CD4-positive, alpha-beta T cell (primary cell): ENCODE measurements around the gene CDK6. TPM values are rescaled to one million over a fixed set of nuclear protein-coding genes. Genes with fewer than 3 reads are reported as not detected.

Experiments
- ATAC-seq: fragments of 200-7000 bp; cut with Tn5 transposase; one replicate; pipeline ENCODE4 v1.10.0; 2022; ENCODE audit warnings: mild to moderate bottlenecking; ENCODE audit not compliant: poor library complexity
- CTCF ChIA-PET: fragments of 350-600 bp; sonication (Branson Sonifier 250); formaldehyde crosslinking; loops from one replicate; lab custom pipeline; 2021; ENCODE audit warnings: antibody characterized with exemption, inconsistent platforms; lab: Charles Lee
- POLR2A ChIA-PET: fragments of 350-600 bp; sonication (Branson Sonifier 250); formaldehyde crosslinking; loops from one replicate; lab custom pipeline; 2021; ENCODE audit warnings: antibody characterized with exemption, inconsistent platforms; lab: Charles Lee
- DNase-seq, 14 experiments: peaks; one replicate each; pipeline ENCODE4 v3.0.0-alpha.2; 2013 to 2020; ENCODE audit warnings: mixed read lengths in 2 of 14
- H3K27ac ChIP-seq, 2 donors: one replicate each; pipeline versions ENCODE4 v1.5.1 to v1.7.0; 2013; ENCODE audit warnings: low read length in 2 of 2, low read depth in 1 of 2, mild to moderate bottlenecking in 1 of 2
- H3K27me3 ChIP-seq, 2 experiments: 1 replicate in 1 of 2; 2 replicates in 1 of 2; pipeline versions ENCODE4 v1.6.1 to v1.7.0; 2013; ENCODE audit warnings: low read length in 2 of 2, control low read depth in 1 of 2, mild to moderate bottlenecking in 1 of 2, moderate library complexity in 1 of 2; ENCODE audit not compliant: insufficient read depth in 2 of 2, control insufficient read depth in 1 of 2
- H3K36me3 ChIP-seq: one replicate; pipeline ENCODE4 v1.6.1; 2013; ENCODE audit warnings: low read length, control low read depth; ENCODE audit not compliant: insufficient read depth
- H3K4me1 ChIP-seq: one replicate; pipeline ENCODE4 v1.6.1; 2013; ENCODE audit warnings: low read length, control low read depth; ENCODE audit not compliant: insufficient read depth
- H3K4me3 ChIP-seq: one replicate; pipeline ENCODE4 v1.5.1; 2013; ENCODE audit warnings: mild to moderate bottlenecking, low read length, moderate library complexity
- H3K9me3 ChIP-seq, 2 experiments: 1 replicate in 1 of 2; 2 replicates in 1 of 2; pipeline versions ENCODE4 v1.6.1 to v1.7.0; 2013; ENCODE audit warnings: low read length in 2 of 2, mild to moderate bottlenecking in 2 of 2, control low read depth in 1 of 2, moderate library complexity in 1 of 2; ENCODE audit not compliant: control insufficient read depth in 1 of 2, insufficient read depth in 1 of 2
- H3K27ac Mint-ChIP-seq: one replicate; pipeline ENCODE4 v1.8.0; 2020; ENCODE audit warnings: mixed read lengths
- H3K27me3 Mint-ChIP-seq: one replicate; pipeline ENCODE4 v1.8.0; 2021; ENCODE audit warnings: mixed read lengths
- H3K36me3 Mint-ChIP-seq: one replicate; pipeline ENCODE4 v1.8.0; 2021; ENCODE audit warnings: low read depth, mixed read lengths
- H3K4me1 Mint-ChIP-seq: one replicate; pipeline ENCODE4 v1.8.0; 2021; ENCODE audit warnings: low read depth, mixed read lengths
- H3K4me3 Mint-ChIP-seq: one replicate; pipeline ENCODE4 v1.8.0; 2020; ENCODE audit warnings: mild to moderate bottlenecking, mixed read lengths
- H3K9me3 Mint-ChIP-seq: one replicate; pipeline ENCODE4 v1.8.0; 2020; ENCODE audit warnings: mixed read lengths
- CTCF ChIP-seq: fragments of 200-600 bp; IDR thresholded peaks from one replicate; pipeline ENCODE4 v1.8.0; 2022; ENCODE audit warnings: antibody characterized with exemption, mild to moderate bottlenecking
- intact Hi-C, 2 experiments: fragments of 100-400 bp; cut with DNase I in 1 of 2; cut with micrococcal nuclease in 1 of 2; formaldehyde crosslinking; loops; one replicate each; pipeline versions ENCODE4 v1.15.1 to v1.9.0; 2023 to 2025; cut with DNase I, micrococcal nuclease
- total RNA-seq, 174 experiments: library from RNA in 2 of 174; stranded (reverse) in 2 of 174; gene quantifications; one replicate each; pipeline ENCODE4 v1.2.3 and lab custom pipeline; 2021 to 2026

The CDK6 gene
- total RNA-seq, 2 experiments from 2014 or later, result 13.0 to 13.7 TPM

GRCh38 chr7:92729172-92729571, 107.2 kb downstream of the CDK6 start:
- no peak for DNase-seq
- no peak overlapping the region for H3K27ac Mint-ChIP-seq
- no peak overlapping the region for H3K4me3 Mint-ChIP-seq
- Histone ChIP-seq H3K27ac (no peak overlapping the region), H3K4me3 (no peak overlapping the region), H3K4me1 (peaks cover 3% of the 10 kb centered on the region), H3K27me3 (no peaks in the 10 kb centered on the region), H3K36me3 (peaks cover 13% of the 10 kb centered on the region), H3K9me3 (no peaks in the 10 kb centered on the region)
- POLR2A ChIA-PET, result no interaction called here
- H3K4me1 Mint-ChIP-seq, result peaks cover 11% of the 10 kb centered on the region
- no peaks in the 10 kb centered on the region for H3K27me3 Mint-ChIP-seq
- ATAC-seq, result no peak
- TF ChIP-seq CTCF, result no peak
- H3K36me3 Mint-ChIP-seq, result peaks cover 20% of the 10 kb centered on the region
- CTCF ChIA-PET, result no interaction called here
- intact Hi-C loops, result no loop called here
- H3K9me3 Mint-ChIP-seq, result no peaks in the 10 kb centered on the region

GRCh38 chr7:92727755-92728154, 108.6 kb downstream of the CDK6 start:
- TF ChIP-seq CTCF, result no peak
- Histone ChIP-seq H3K4me3 (no peak overlapping the region), H3K27me3 (no peaks in the 10 kb centered on the region), H3K4me1 (peaks cover 3% of the 10 kb centered on the region), H3K27ac (no peak overlapping the region), H3K36me3 (peaks cover 16% of the 10 kb centered on the region), H3K9me3 (no peaks in the 10 kb centered on the region)
- intact Hi-C loops, result no loop called here
- no peaks in the 10 kb centered on the region for H3K27me3 Mint-ChIP-seq
- ATAC-seq, result no peak
- peaks cover 8% of the 10 kb centered on the region for H3K4me1 Mint-ChIP-seq
- H3K4me3 Mint-ChIP-seq, result no peak overlapping the region
- peaks cover 25% of the 10 kb centered on the region for H3K36me3 Mint-ChIP-seq
- DNase-seq, result no peak
- ChIA-PET CTCF (no interaction called here), POLR2A (interaction anchor here (0.6 kb wide), 1 partner anchor 103 kb away, joined by 3 read pairs; no protein-coding TSS in a partner anchor)
- H3K27ac Mint-ChIP-seq, result no peak overlapping the region
- H3K9me3 Mint-ChIP-seq, result no peaks in the 10 kb centered on the region

GRCh38 chr7:92725161-92725925, 111.0 kb downstream of the CDK6 start:
- intact Hi-C loops, result no loop called here
- no peak overlapping the region for H3K4me3 Mint-ChIP-seq
- no peaks in the 10 kb centered on the region for H3K27me3 Mint-ChIP-seq
- DNase-seq, result no peak
- Histone ChIP-seq H3K27ac (no peak overlapping the region), H3K9me3 (no peaks in the 10 kb centered on the region), H3K4me3 (no peak overlapping the region), H3K36me3 (peaks cover 16% of the 10 kb centered on the region), H3K4me1 (no peaks in the 10 kb centered on the region), H3K27me3 (no peaks in the 10 kb centered on the region)
- H3K9me3 Mint-ChIP-seq, result no peaks in the 10 kb centered on the region
- ChIA-PET POLR2A (no interaction called here), CTCF (interaction anchor here (1.1 kb wide), 1 partner anchor 107 kb away, joined by 3 read pairs; no protein-coding TSS in a partner anchor)
- no peak for TF ChIP-seq CTCF
- H3K36me3 Mint-ChIP-seq, result peaks cover 25% of the 10 kb centered on the region
- no peak overlapping the region for H3K27ac Mint-ChIP-seq
- H3K4me1 Mint-ChIP-seq, result peaks cover 7% of the 10 kb centered on the region
- no peak for ATAC-seq
